LNCAP (cell line): ENCODE measurements around the gene SCART1.

Experiments
- TF ChIP-seq, protein P1 (sequence below): fragments of 450-650 bp; IDR thresholded peaks from 2 replicates; pipeline ENCODE4 v1.5.1; 2017; ENCODE audit warnings: mild to moderate bottlenecking

SCART1 gene

DNA sequence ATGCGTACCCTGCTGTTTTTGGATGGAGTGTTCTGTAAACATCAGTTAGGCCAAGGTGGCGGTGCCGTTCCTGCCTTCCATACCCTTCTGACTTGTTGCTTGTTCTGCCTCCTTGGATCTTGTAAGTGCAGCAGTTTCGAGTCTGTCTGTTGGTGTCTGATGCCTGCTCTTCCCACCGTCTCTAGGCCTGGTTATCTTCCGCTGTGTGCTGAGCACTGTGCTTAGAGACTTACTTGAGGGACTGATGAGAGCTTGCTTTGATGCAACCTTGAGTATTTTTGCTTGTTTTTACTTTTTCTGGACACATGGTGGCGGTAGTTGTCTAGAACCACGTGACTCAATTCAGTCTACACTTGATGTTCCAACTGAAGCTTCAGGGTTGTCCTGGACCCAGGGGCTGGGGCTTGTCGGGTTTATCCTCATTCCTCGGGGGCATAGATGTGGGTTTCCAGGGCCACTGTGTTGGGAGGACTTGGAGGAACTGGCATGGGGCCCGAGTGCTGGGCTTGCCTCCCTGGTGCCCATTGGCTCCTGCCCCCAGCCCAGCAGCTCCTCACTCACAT is 15.0 kb upstream of the SCART1 start:
- TF ChIP-seq, protein P1, sequence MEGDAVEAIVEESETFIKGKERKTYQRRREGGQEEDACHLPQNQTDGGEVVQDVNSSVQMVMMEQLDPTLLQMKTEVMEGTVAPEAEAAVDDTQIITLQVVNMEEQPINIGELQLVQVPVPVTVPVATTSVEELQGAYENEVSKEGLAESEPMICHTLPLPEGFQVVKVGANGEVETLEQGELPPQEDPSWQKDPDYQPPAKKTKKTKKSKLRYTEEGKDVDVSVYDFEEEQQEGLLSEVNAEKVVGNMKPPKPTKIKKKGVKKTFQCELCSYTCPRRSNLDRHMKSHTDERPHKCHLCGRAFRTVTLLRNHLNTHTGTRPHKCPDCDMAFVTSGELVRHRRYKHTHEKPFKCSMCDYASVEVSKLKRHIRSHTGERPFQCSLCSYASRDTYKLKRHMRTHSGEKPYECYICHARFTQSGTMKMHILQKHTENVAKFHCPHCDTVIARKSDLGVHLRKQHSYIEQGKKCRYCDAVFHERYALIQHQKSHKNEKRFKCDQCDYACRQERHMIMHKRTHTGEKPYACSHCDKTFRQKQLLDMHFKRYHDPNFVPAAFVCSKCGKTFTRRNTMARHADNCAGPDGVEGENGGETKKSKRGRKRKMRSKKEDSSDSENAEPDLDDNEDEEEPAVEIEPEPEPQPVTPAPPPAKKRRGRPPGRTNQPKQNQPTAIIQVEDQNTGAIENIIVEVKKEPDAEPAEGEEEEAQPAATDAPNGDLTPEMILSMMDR = peak; percentile 48

DNA sequence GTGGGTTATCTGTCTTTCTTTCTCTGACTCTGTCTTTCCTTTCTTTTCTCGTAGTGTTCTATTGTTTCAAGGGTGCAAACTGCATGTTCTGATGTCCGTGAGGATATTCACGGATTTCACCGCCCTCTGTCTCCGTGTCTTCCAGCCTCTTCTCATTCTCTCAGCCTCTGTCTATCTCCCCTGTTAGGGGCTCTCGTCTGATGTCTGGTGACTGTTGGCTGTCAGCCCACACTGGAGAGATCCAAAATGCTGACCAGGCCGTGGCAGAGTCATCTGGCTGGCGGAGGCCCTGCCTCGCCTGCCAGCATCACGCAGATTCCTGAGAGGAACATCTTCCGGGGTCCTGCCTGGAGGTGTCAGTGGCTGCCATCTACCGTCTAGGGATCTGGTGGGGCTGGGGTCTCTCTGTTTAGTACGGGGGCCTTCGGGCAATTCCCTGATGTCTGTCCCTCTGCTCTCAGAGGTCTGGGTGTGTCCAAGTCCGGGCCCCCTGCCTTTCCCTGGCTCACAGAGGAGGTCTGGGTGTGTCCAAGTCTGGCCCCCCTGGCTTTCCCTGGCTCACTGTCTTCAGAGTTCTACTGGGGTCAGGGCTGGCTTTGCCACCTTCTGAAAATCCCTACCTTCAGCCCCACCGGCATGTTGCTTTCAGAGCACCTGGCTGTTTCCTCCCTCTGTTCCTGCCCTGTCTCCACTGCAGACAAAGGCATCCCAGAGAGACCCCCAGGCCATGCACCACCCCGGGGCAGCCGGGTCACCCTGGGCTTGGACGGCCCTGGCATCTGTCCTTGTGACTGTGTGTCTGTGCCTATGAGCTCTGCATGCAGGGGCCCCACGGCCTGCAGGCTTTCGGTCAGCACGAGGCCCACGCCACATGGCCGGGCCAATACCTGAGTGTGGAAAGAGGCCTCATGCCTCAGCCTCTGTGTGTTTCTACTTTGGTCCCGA is 14.0 kb upstream of the SCART1 start:
- TF ChIP-seq, protein P1 = no peak

DNA sequence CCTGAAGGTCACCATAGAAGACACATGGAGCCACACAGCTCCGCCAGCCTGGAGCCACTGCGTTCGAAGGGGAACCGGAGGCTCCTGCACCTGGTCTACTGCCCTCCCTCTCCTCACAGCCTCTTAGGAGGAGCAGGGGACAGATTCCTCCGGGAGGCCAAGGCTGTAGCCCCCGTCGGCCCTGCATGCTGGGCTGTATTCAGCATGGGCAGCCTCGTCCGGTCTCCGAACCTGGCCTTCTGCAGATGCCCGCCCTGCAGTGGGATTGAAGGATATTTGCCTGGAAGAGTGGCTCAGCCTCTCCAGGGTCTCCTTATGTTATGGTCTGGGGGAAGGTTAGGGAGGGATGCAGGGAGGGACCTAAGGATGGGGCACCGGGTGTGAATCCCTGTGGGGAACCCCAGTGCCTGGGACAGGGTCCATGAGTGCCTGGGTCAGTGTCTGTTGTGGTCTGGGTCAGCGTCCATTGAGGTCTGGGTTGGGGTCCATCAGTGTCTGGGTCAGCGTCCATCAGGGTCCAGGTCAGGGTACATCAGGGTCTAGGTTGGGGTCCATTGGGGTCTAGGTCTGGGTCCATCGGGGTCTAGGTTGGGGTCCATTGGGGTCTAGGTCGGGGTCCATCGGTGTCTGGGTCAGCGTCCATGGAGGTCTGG is 13.0 kb upstream of the SCART1 start:
- TF ChIP-seq, protein P1 = no peak

DNA sequence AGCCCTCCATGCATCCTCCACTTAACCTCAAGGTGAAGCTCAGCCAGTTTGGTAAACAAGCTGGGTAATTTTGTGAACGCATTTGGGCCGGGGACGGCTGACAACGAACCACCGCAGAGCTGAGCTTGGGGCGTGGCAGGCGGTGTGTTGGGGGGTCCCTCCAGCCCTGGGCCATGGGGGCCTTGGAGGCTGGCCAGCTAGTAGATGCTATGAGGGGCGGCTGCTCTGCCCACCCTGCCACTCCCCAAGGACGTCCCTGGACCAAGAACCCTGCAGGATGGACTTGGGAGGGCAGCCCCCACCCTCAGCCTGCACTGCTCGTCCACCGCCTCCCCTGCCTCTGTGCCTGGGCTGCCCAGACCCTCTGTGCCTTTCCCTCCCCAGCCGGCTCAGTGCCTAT is 12.0 kb upstream of the SCART1 start:
- TF ChIP-seq, protein P1 = no peak

DNA sequence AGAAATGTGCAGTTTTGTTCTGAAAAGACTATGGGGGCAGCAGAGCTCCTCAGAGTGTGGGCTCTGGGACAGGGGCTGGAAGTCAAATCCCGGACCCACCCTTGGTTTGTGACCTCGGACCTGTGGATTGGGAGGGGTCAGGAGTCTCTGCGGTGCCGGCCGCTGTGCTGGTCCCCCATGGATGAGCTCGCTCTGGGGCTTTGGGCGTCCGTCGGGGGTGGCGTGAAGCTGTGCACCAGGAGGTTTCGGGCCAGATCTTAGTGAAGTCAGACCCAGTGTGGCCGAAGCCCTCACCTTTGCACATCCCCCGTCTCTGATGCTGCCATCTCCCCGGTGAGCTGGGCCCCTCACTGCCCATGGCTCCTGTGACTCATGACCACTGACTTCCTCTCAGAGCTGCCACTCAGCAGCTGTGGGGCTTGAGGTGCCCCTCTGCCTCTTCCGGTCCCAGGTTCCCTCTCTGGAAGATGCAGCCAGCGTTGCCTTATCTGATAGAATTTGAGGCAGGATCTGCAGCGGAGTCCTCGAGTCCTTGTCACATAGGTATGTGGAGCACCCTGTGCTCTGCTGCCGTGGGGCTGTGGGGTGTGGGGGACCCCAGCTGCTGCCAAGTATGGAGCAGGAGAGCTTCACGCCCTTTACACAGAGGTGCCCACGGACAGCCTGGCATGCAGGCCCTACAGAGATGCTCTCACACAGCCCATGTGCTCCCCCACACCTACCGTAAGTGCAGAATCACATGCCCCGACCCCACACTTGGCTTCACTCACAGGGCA is 11.4 kb upstream of the SCART1 start:
- TF ChIP-seq, protein P1 = no peak

DNA sequence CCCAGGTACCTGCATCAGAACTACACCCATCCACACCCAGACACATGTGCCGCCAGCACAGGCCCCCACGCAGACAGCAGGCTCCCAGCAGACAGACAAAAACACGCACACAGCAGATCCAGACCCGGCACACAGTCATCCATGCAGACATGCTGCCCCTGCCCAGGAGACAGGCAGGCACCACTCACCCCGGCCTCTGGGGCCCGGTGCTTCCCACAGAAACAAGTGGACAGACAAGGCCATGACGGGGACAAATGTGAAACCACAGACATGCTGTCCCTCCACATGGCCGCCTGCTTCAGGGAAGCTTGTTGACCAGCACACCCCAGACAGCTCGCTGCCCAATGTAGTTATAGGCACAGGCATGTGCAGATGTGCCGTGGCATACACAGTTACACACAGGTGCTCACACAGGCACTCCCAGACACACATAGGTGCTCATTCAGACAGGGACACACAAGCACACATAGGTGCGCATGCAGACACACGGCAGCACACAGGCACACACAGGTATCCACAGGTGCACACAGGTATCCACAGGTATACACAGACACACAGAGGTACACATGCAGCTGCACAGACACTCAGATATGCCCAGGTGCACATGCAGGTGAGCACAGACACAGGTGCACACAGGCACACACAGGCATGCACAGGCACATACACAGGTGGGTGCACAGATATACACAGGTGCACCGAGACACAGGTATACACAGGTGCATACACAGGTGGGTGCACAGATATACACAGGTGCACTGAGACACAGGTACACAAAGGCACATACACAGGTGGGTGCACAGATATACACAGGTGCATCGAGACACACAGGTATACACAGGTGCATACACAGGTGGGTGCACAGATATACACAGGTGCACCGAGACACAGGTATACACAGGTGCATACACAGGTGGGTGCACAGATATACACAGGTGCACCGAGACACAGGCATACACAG is 10.5 kb upstream of the SCART1 start:
- TF ChIP-seq, protein P1 = no peak
